ENCODE data around the gene PRKRIP1. TPM values are rescaled to one million over a fixed set of nuclear protein-coding genes. Genes with fewer than 3 reads are reported as not detected.

The PRKRIP1 gene
- total RNA-seq, 1 experiment from 2014 or later = 24.9 TPM

GRCh38 chr7:102400360-102400759 lies 4.2 kb downstream of the PRKRIP1 start:
- H3K4me1 ChIP-seq (ENCODE audit: control insufficient read depth, insufficient read depth, low read length) = peaks cover 6% of the 10 kb centered on the region; the same call in 1 of the 2 replicates
- no peak overlapping the region for H3K4me3 ChIP-seq (ENCODE audit: low read depth in 2 of 2, low read length in 2 of 2)
- no peak for DNase-seq (ENCODE audit: low read depth, low spot score)
- H3K9me3 ChIP-seq (ENCODE audit: control insufficient read depth, insufficient read depth, low read depth, low read length) = no peaks in the 10 kb centered on the region
- intact Hi-C loops (cut with micrococcal nuclease; ENCODE audit: unreplicated experiment) (no loop called here), in situ Hi-C loops (cut with HindIII; ENCODE audit: low pct_unique_long_range_greater_than_20kb, low sequenced_read_pairs) (no loop called here)
- TF ChIP-seq, protein P1, sequence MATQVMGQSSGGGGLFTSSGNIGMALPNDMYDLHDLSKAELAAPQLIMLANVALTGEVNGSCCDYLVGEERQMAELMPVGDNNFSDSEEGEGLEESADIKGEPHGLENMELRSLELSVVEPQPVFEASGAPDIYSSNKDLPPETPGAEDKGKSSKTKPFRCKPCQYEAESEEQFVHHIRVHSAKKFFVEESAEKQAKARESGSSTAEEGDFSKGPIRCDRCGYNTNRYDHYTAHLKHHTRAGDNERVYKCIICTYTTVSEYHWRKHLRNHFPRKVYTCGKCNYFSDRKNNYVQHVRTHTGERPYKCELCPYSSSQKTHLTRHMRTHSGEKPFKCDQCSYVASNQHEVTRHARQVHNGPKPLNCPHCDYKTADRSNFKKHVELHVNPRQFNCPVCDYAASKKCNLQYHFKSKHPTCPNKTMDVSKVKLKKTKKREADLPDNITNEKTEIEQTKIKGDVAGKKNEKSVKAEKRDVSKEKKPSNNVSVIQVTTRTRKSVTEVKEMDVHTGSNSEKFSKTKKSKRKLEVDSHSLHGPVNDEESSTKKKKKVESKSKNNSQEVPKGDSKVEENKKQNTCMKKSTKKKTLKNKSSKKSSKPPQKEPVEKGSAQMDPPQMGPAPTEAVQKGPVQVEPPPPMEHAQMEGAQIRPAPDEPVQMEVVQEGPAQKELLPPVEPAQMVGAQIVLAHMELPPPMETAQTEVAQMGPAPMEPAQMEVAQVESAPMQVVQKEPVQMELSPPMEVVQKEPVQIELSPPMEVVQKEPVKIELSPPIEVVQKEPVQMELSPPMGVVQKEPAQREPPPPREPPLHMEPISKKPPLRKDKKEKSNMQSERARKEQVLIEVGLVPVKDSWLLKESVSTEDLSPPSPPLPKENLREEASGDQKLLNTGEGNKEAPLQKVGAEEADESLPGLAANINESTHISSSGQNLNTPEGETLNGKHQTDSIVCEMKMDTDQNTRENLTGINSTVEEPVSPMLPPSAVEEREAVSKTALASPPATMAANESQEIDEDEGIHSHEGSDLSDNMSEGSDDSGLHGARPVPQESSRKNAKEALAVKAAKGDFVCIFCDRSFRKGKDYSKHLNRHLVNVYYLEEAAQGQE (IDR thresholded peaks at IDR 0.05; ENCODE audit: insufficient read depth in 1 of 2, low read depth in 2 of 2, low read length in 1 of 2) = no peak
- TF ChIP-seq, protein P2, sequence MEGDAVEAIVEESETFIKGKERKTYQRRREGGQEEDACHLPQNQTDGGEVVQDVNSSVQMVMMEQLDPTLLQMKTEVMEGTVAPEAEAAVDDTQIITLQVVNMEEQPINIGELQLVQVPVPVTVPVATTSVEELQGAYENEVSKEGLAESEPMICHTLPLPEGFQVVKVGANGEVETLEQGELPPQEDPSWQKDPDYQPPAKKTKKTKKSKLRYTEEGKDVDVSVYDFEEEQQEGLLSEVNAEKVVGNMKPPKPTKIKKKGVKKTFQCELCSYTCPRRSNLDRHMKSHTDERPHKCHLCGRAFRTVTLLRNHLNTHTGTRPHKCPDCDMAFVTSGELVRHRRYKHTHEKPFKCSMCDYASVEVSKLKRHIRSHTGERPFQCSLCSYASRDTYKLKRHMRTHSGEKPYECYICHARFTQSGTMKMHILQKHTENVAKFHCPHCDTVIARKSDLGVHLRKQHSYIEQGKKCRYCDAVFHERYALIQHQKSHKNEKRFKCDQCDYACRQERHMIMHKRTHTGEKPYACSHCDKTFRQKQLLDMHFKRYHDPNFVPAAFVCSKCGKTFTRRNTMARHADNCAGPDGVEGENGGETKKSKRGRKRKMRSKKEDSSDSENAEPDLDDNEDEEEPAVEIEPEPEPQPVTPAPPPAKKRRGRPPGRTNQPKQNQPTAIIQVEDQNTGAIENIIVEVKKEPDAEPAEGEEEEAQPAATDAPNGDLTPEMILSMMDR (IDR thresholded peaks at IDR 0.05) = no peak
- TF ChIP-seq TCF7L2 (IDR thresholded peaks at IDR 0.05; ENCODE audit: low read depth, low read length) = no peak
- TF ChIP-seq POLR2AphosphoS5 (IDR thresholded peaks at IDR 0.05; ENCODE audit: low read depth, low read length) = no peak
- no peak for TF ChIP-seq SIN3A (IDR thresholded peaks at IDR 0.05; ENCODE audit: borderline replicate concordance, insufficient read depth, low read depth, low read length)
- no peaks in the 10 kb centered on the region for H3K27me3 ChIP-seq (ENCODE audit: control insufficient read depth, insufficient read depth, low read length)
- CTCF ChIA-PET = no interaction called here
- H3K36me3 ChIP-seq (ENCODE audit: control insufficient read depth, insufficient read depth, low read length) = peaks cover 9% of the 10 kb centered on the region
- no peak for ATAC-seq
- POLR2A ChIA-PET = no interaction called here
- H3K27ac ChIP-seq (ENCODE audit: low read length) = no peak overlapping the region
- no TSS peak for BruUV-seq (replicated peaks)

DNA sequence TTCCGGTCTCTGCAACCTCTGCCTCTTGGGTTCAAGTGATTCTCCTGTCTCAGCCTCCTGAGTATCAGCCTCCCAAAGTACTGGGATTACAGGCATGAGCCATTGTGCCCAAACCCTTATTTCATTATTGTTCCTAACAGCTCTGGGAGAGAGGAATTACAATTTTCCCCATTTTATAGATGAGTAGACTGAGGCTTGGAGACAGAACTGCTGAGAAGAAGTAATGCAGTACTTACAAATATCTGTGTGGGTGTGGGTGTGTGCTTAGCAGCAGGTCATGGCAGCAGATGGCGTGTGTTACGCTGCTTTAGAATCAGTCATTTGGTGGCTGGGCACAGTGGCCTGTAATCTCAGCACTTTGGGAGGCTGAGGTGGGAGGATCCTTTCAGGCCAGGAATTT lies 7.4 kb downstream of the PRKRIP1 start:
- Histone ChIP-seq H3K27ac (ENCODE audit: low read length) (no peak overlapping the region), H3K4me3 (ENCODE audit: low read depth in 2 of 2, low read length in 2 of 2) (no peak overlapping the region), H3K27me3 (ENCODE audit: control insufficient read depth, insufficient read depth, low read length) (no peaks in the 10 kb centered on the region), H3K9me3 (ENCODE audit: control insufficient read depth, insufficient read depth, low read depth, low read length) (no peaks in the 10 kb centered on the region), H3K4me1 (ENCODE audit: control insufficient read depth, insufficient read depth, low read length) (no peaks in the 10 kb centered on the region), H3K36me3 (ENCODE audit: control insufficient read depth, insufficient read depth, low read length) (peaks cover 23% of the 10 kb centered on the region)
- POLR2A ChIA-PET = no interaction called here
- intact Hi-C loops (cut with micrococcal nuclease; ENCODE audit: unreplicated experiment) = no loop called here
- CTCF ChIA-PET = no interaction called here
- in situ Hi-C loops (cut with HindIII; ENCODE audit: low pct_unique_long_range_greater_than_20kb, low sequenced_read_pairs) = no loop called here
- ATAC-seq (no peak), DNase-seq (ENCODE audit: low read depth, low spot score) (no peak)
- TF ChIP-seq POLR2AphosphoS5 (IDR thresholded peaks at IDR 0.05; ENCODE audit: low read depth, low read length) (no peak), TCF7L2 (IDR thresholded peaks at IDR 0.05; ENCODE audit: low read depth, low read length) (no peak), SIN3A (IDR thresholded peaks at IDR 0.05; ENCODE audit: borderline replicate concordance, insufficient read depth, low read depth, low read length) (no peak)
- TF ChIP-seq, protein P1 (IDR thresholded peaks at IDR 0.05; ENCODE audit: insufficient read depth in 1 of 2, low read depth in 2 of 2, low read length in 1 of 2) = no peak
- TF ChIP-seq, protein P2 (IDR thresholded peaks at IDR 0.05) = no peak
- BruUV-seq (replicated peaks) = no TSS peak

Data from Panc1 (cell line).